BE2C (cell line): ENCODE measurements around the gene CEP131.

ENCODE experiments used
- DNase-seq: peaks from one replicate; pipeline ENCODE4 v3.0.0-alpha.2; 2020
- H3K27me3 ChIP-seq: fragments of 250-450 bp; sonication (Bioruptor Pico); 2 replicates; pipeline ENCODE4 v1.5.1; 2020; ENCODE audit warnings: mild to moderate bottlenecking
- H3K36me3 ChIP-seq: fragments of 250-450 bp; sonication (Bioruptor Pico); 2 replicates; pipeline ENCODE4 v1.5.1; 2020; ENCODE audit warnings: mild to moderate bottlenecking
- H3K4me1 ChIP-seq: fragments of 250-450 bp; sonication (Bioruptor Pico); 2 replicates; pipeline ENCODE4 v1.5.1; 2020
- H3K4me3 ChIP-seq: 2 replicates; pipeline ENCODE4 v1.5.1; 2011; ENCODE audit warnings: low read depth, low read length
- H3K9me3 ChIP-seq: fragments of 250-450 bp; sonication (Bioruptor Pico); 2 replicates; pipeline ENCODE4 v1.5.1; 2020
- CTCF ChIP-seq: IDR thresholded peaks from 2 replicates; pipeline ENCODE4 v1.5.1; 2012; ENCODE audit warnings: mild to moderate bottlenecking, low read depth, low read length

The CEP131 gene

GRCh38 chr17:81210868-81211267 lies 11.9 kb downstream of the CEP131 start:
- H3K4me1 ChIP-seq = no peaks in the 10 kb centered on the region
- no peaks in the 10 kb centered on the region for H3K27me3 ChIP-seq
- no peaks in the 10 kb centered on the region for H3K9me3 ChIP-seq
- H3K36me3 ChIP-seq = peaks cover 3% of the 10 kb centered on the region
- no peak for DNase-seq
- H3K4me3 ChIP-seq = no peak overlapping the region
- TF ChIP-seq CTCF = no peak

- no peak for DNase-seq
- Histone ChIP-seq H3K27me3 (no peaks in the 10 kb centered on the region), H3K36me3 (peaks cover 3% of the 10 kb centered on the region; the same call in 1 of the 2 replicates), H3K4me1 (no peaks in the 10 kb centered on the region), H3K9me3 (no peaks in the 10 kb centered on the region), H3K4me3 (no peak overlapping the region)
- no peak for TF ChIP-seq CTCF
Measured at GRCh38 chr17:81210466-81210865, 12.3 kb downstream of the CEP131 start.

- no peak for TF ChIP-seq CTCF
- no peaks in the 10 kb centered on the region for H3K4me1 ChIP-seq
Measured at GRCh38 chr17:81209141-81209540, 13.6 kb downstream of the CEP131 start.

GRCh38 chr17:81208651-81209050 lies 14.1 kb downstream of the CEP131 start:
- Histone ChIP-seq H3K4me1 (no peaks in the 10 kb centered on the region), H3K4me3 (no peak overlapping the region), H3K36me3 (peaks cover 3% of the 10 kb centered on the region; the same call in 1 of the 2 replicates), H3K9me3 (no peaks in the 10 kb centered on the region), H3K27me3 (no peaks in the 10 kb centered on the region)
- DNase-seq = no peak
- TF ChIP-seq CTCF = no peak

More at GRCh38 chr17:81209141-81209540, 13.6 kb downstream of the CEP131 start:
- H3K4me3 ChIP-seq = no peak overlapping the region
- H3K27me3 ChIP-seq = no peaks in the 10 kb centered on the region
- H3K9me3 ChIP-seq = no peaks in the 10 kb centered on the region
- peaks cover 3% of the 10 kb centered on the region; the same call in 1 of the 2 replicates for H3K36me3 ChIP-seq
- DNase-seq = no peak

- Histone ChIP-seq H3K36me3 (peaks cover 3% of the 10 kb centered on the region; the same call in 1 of the 2 replicates), H3K27me3 (no peaks in the 10 kb centered on the region), H3K4me1 (no peaks in the 10 kb centered on the region), H3K4me3 (no peak overlapping the region), H3K9me3 (no peaks in the 10 kb centered on the region)
- peak; percentile 32 for DNase-seq
- TF ChIP-seq CTCF = no peak
Measured at GRCh38 chr17:81207610-81208581, 14.9 kb downstream of the CEP131 start.

- H3K4me3 ChIP-seq = no peak overlapping the region
- TF ChIP-seq CTCF = no peak
- peaks cover 3% of the 10 kb centered on the region; the same call in 1 of the 2 replicates for H3K36me3 ChIP-seq
- no peaks in the 10 kb centered on the region for H3K9me3 ChIP-seq
- H3K4me1 ChIP-seq = no peaks in the 10 kb centered on the region
- H3K27me3 ChIP-seq = no peaks in the 10 kb centered on the region
- DNase-seq = no peak
Measured at GRCh38 chr17:81206657-81207056, 16.1 kb downstream of the CEP131 start.
